H1 (cell line): ENCODE results near the gene C20orf144.

Experiments used
- BACH1 ChIP-seq: IDR thresholded peaks from 2 replicates; pipeline ENCODE4 v1.6.1; 2012; ENCODE audit warnings: low read length, improper control_type of control experiment
- E2F6 ChIP-seq: IDR thresholded peaks from 2 replicates; pipeline ENCODE4 v1.6.1; 2012; ENCODE audit warnings: inconsistent platforms
- EZH2 ChIP-seq: fragments of 200-600 bp; sonication (generic); IDR thresholded peaks from 2 replicates; pipeline ENCODE4 v1.7.1; 2012; ENCODE audit warnings: low read depth, mild to moderate bottlenecking, moderate library complexity, low read length, inconsistent platforms; ENCODE audit not compliant: severe bottlenecking
- POLR2AphosphoS5 ChIP-seq: IDR thresholded peaks from 2 replicates; pipeline ENCODE4 v1.6.1; 2011; ENCODE audit warnings: low read depth, low read length

GRCh38 chr20:33629979-33630378, 32.1 kb upstream of the C20orf144 start:
- TF ChIP-seq BACH1 = no peak
- no peak for TF ChIP-seq EZH2
- TF ChIP-seq POLR2AphosphoS5 = no peak
- TF ChIP-seq E2F6 = no peak
